ENCODE data around the gene C20orf96. TPM values are rescaled to one million over a fixed set of nuclear protein-coding genes. Genes with fewer than 3 reads are reported as not detected.

C20orf96 gene
- total RNA-seq, 2 experiments from 2014 or later = 7.1 to 7.4 TPM

DNA sequence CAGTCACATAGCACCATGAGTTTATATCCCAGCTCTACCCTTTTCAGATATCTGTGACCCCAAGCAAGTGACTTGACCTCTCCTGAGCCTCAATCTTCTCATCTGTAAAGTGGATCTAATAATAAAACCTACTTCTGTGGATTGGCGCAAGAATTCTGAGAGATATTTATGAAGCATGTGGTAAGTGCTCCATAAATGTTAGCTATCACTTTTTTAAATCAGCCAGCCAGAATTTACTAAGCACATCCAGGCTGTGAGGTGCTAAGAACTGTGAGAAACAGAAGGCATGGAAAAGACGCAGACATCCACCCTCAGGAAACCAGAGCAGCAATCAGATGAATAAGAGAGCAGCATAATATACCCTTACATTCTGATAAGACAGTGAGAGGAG lies 862 bp downstream of the C20orf96 start:
- Mint-ChIP-seq H3K4me3 (no peak overlapping the region), H3K27ac (no peak overlapping the region), H3K27me3 (no peaks in the 10 kb centered on the region), H3K9me3 (no peaks in the 10 kb centered on the region), H3K4me1 (ENCODE audit: low read depth) (peaks cover 11% of the 10 kb centered on the region), H3K36me3 (ENCODE audit: low read depth) (no peaks in the 10 kb centered on the region)
- DNase-seq (no peak), ATAC-seq (peak; percentile 1)
- POLR2A ChIA-PET = interaction anchor here (0.9 kb wide), 1 partner anchor 42 kb away, joined by 4 read pairs; no protein-coding TSS in a partner anchor
- intact Hi-C loops (cut with micrococcal nuclease) = no loop called here
- CTCF ChIA-PET = interaction anchor here (1.4 kb wide), 1 partner anchor 41 kb away, joined by 8 read pairs; no protein-coding TSS in a partner anchor
- TF ChIP-seq, protein P1, sequence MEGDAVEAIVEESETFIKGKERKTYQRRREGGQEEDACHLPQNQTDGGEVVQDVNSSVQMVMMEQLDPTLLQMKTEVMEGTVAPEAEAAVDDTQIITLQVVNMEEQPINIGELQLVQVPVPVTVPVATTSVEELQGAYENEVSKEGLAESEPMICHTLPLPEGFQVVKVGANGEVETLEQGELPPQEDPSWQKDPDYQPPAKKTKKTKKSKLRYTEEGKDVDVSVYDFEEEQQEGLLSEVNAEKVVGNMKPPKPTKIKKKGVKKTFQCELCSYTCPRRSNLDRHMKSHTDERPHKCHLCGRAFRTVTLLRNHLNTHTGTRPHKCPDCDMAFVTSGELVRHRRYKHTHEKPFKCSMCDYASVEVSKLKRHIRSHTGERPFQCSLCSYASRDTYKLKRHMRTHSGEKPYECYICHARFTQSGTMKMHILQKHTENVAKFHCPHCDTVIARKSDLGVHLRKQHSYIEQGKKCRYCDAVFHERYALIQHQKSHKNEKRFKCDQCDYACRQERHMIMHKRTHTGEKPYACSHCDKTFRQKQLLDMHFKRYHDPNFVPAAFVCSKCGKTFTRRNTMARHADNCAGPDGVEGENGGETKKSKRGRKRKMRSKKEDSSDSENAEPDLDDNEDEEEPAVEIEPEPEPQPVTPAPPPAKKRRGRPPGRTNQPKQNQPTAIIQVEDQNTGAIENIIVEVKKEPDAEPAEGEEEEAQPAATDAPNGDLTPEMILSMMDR (IDR thresholded peaks at IDR 0.05) = no peak

DNA sequence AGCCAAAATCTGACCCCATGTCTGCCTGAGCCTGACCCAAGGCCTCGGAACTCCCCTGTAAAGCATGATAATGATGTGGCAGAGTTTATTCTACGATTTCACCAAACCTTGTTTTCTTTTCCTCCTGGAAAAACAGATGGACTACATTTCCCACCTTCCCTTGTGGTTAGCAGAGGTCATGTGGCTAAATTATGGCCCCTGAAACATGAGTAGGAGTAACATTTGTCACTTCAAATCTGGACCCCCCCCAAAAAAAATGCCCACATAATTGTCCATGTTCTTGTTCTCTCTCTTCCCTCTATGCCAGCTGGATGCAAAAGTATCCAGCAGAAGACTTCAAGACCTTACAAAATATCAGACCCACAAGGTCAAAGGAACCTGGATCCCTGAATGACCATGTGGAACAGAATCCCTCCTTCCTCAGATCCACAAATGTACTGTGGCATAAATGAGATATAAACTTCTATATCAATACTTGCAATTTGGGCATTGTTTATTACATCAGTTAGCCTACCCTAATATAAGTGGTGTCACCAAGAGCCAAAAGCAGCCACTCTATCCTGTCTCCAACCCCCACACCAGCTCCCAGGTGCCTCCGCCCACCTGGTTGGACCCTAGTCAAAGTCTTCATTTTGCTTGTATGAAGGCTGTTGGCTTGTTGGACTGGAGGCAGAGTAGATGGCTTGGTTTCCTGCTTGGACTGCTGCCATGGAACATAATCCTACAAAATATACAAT lies 1.4 kb downstream of the C20orf96 start:
- H3K4me3 Mint-ChIP-seq = no peak overlapping the region
- no peak for DNase-seq
- no peaks in the 10 kb centered on the region for H3K36me3 Mint-ChIP-seq (ENCODE audit: low read depth)
- peaks cover 11% of the 10 kb centered on the region for H3K4me1 Mint-ChIP-seq (ENCODE audit: low read depth)
- intact Hi-C loops (cut with micrococcal nuclease) = no loop called here
- no peak overlapping the region for H3K27ac Mint-ChIP-seq
- ChIA-PET CTCF (interaction anchor here (1.4 kb wide), 1 partner anchor 42 kb away, joined by 8 read pairs; no protein-coding TSS in a partner anchor), POLR2A (interaction anchor here (0.9 to 1.1 kb wide), 2 partner anchors 8 to 42 kb away, joined by 4 to 5 read pairs; partner anchors contain the start of gene ZCCHC3)
- no peak for ATAC-seq
- H3K27me3 Mint-ChIP-seq = no peaks in the 10 kb centered on the region
- TF ChIP-seq, protein P1 (IDR thresholded peaks at IDR 0.05) = no peak
- no peaks in the 10 kb centered on the region for H3K9me3 Mint-ChIP-seq

DNA sequence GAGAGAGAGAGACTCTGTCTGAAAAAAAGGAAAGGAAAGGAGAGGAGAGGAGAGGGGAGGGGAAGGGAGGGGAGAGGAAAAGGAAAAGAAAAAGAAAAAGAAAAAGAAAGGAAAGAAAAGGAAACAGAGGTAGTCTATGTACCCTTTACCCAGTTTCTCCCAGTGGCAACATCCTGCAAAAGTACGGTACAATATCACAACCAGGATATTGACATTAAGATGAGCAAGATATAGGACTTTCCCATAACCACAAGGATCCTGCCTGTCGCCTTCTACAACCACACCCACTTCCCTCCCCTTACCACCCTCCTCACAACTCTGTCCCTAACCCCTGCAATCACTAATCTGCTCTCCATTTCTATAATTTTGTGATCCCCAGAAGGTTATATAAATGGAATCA lies 4.0 kb downstream of the C20orf96 start:
- no peak overlapping the region for H3K4me3 Mint-ChIP-seq
- intact Hi-C loops (cut with micrococcal nuclease) = no loop called here
- ATAC-seq = no peak
- H3K27ac Mint-ChIP-seq = no peak overlapping the region
- CTCF ChIA-PET = no interaction called here
- no peak for DNase-seq
- peaks cover 11% of the 10 kb centered on the region for H3K4me1 Mint-ChIP-seq (ENCODE audit: low read depth)
- no peaks in the 10 kb centered on the region for H3K9me3 Mint-ChIP-seq
- H3K36me3 Mint-ChIP-seq (ENCODE audit: low read depth) = no peaks in the 10 kb centered on the region
- H3K27me3 Mint-ChIP-seq = no peaks in the 10 kb centered on the region
- TF ChIP-seq, protein P1 (IDR thresholded peaks at IDR 0.05) = no peak
- POLR2A ChIA-PET = no interaction called here

DNA sequence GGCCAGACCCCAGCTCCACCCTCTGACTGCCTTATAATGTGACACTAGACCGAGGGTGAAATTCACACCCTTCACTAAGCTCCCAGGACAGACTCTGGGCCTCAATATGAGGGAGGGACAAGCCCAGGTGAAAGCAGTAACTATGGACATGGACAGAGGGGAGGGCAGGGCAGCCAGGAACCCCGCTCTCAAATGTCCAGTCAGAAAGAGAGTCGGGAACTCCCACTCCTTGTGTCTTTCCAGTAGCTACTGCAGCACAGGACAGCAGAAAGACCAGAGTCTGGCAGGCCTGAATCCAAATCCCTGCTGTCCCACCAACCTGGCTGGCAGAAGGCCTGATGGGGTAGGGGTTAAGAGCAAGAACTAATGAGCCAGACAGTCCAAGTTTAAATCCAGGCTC lies 6.4 kb downstream of the C20orf96 start:
- Mint-ChIP-seq H3K27me3 (no peaks in the 10 kb centered on the region), H3K9me3 (no peaks in the 10 kb centered on the region), H3K27ac (no peak overlapping the region), H3K4me3 (no peak overlapping the region), H3K36me3 (ENCODE audit: low read depth) (no peaks in the 10 kb centered on the region), H3K4me1 (ENCODE audit: low read depth) (peaks cover 6% of the 10 kb centered on the region)
- ChIA-PET CTCF (interaction anchor here (2.4 kb wide), 1 partner anchor 19 kb away, joined by 7 read pairs; no protein-coding TSS in a partner anchor), POLR2A (no interaction called here)
- intact Hi-C loops (cut with micrococcal nuclease) = no loop called here
- DNase-seq = no peak
- TF ChIP-seq, protein P1 (IDR thresholded peaks at IDR 0.05) = no peak
- no peak for ATAC-seq

Measured in activated CD8-positive, alpha-beta T cell treated with anti-CD3 and anti-CD28 coated beads for 36 hours (primary cell).